Breast epithelium (tissue), 3 donors: Measurements from ENCODE around the gene BOLA1.

Experiments
- CTCF ChIP-seq, 3 donors: fragments of 450-650 bp; IDR thresholded peaks; one replicate each; pipeline ENCODE4 v1.5.1; 2016 to 2017; ENCODE audit warnings: antibody characterized with exemption in 3 of 3, mild to moderate bottlenecking in 3 of 3, moderate library complexity in 3 of 3
- POLR2A ChIP-seq: fragments of 450-650 bp; IDR thresholded peaks from one replicate; pipeline ENCODE4 v1.6.1; 2016; ENCODE audit warnings: antibody characterized with exemption, mild to moderate bottlenecking, moderate library complexity

DNA sequence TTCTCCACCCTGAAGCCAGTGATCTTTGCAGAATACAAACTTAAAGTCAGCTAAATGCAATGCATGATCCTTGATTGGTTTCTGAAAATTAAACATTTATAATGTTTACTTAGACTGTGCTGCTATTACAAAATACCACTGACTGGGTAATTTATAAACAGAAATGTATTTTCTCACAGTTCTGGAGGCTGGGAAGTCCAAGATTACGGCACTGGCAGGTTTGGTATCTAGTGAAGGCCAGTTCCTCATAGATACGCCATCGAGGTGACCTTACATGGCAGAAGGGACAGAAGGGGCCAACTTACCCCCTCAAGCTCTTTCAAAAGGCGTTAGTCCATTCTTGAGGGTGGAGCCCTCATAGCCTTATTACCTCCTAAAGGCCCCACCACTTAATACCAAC is 2.8 kb upstream of the BOLA1 start:
- TF ChIP-seq CTCF (IDR thresholded peaks at IDR 0.05) = no peak
- TF ChIP-seq POLR2A = no peak
